Measurements from ENCODE around the gene ADSS1.

- TF ChIP-seq CTCF (conservative IDR thresholded peaks at IDR 0.05 in 1 of 2, IDR thresholded peaks at IDR 0.05 in 1 of 2; ENCODE audit: low read depth in 1 of 2, low read length in 2 of 2) = no peak
- TF ChIP-seq EZH2 (IDR thresholded peaks at IDR 0.05; ENCODE audit: low read length, missing control alignments) = no peak
Measured at GRCh38 chr14:104791425-104791824, 67.4 kb downstream of the ADSS1 start.

All from fibroblast of lung (primary cell).